Right renal cortex interstitium (tissue), 3 donors: ENCODE results near the gene CCNQ. TPM values are rescaled to one million over a fixed set of nuclear protein-coding genes. Genes with fewer than 3 reads are reported as not detected.

Experiments used
- DNase-seq, 3 donors: peaks; one replicate each; pipeline ENCODE4 v3.0.0-alpha.2; 2013; ENCODE audit warnings: low read depth in 3 of 3, low spot score in 2 of 3
- polyA plus RNA-seq, 3 donors: library from polyadenylated mRNA; unstranded; fragments of 120-200 nt; gene quantifications; one replicate each; pipeline ENCODE4 v1.2.1, GENCODE V29; 2013; ENCODE audit not compliant: insufficient read length in 3 of 3

The CCNQ gene
- polyA plus RNA-seq, 3 donors: 17.2 to 19.6 (median 18.7) TPM

GRCh38 chrX:153637121-153638040 is 38.4 kb upstream of the CCNQ start:
- no peak for DNase-seq

GRCh38 chrX:153636716-153637115 is 37.8 kb upstream of the CCNQ start:
- DNase-seq: no peak

GRCh38 chrX:153635788-153636668 is 37.1 kb upstream of the CCNQ start:
- no peak for DNase-seq

- DNase-seq: no peak
Measured at GRCh38 chrX:153635388-153635787, 36.4 kb upstream of the CCNQ start.

GRCh38 chrX:153634832-153635231 is 35.9 kb upstream of the CCNQ start:
- DNase-seq: no peak

- DNase-seq: no peak
Measured at GRCh38 chrX:153634236-153634635, 35.3 kb upstream of the CCNQ start.

GRCh38 chrX:153633607-153634180 is 34.8 kb upstream of the CCNQ start:
- DNase-seq: no peak

GRCh38 chrX:153633048-153633447 is 34.1 kb upstream of the CCNQ start:
- no peak for DNase-seq

- DNase-seq: no peak
Measured at GRCh38 chrX:153632595-153632946, 33.6 kb upstream of the CCNQ start.

GRCh38 chrX:153631907-153632594 is 33.1 kb upstream of the CCNQ start:
- no peak for DNase-seq

GRCh38 chrX:153631346-153631745 is 32.4 kb upstream of the CCNQ start:
- DNase-seq: no peak

GRCh38 chrX:153628665-153629064 is 29.7 kb upstream of the CCNQ start:
- DNase-seq: no peak

- no peak for DNase-seq
Measured at GRCh38 chrX:153628129-153628528, 29.2 kb upstream of the CCNQ start.

GRCh38 chrX:153627675-153628111 is 28.8 kb upstream of the CCNQ start:
- no peak for DNase-seq

GRCh38 chrX:153626863-153627674 is 28.1 kb upstream of the CCNQ start:
- DNase-seq: no peak

- no peak for DNase-seq
Measured at GRCh38 chrX:153626025-153626633, 27.2 kb upstream of the CCNQ start.

GRCh38 chrX:153625271-153626024 is 26.5 kb upstream of the CCNQ start:
- DNase-seq: no peak

GRCh38 chrX:153624196-153625091 is 25.5 kb upstream of the CCNQ start:
- no peak for DNase-seq
